ENCODE measurements around the gene RSPO4.
A peak's percentile ranks its signal among the peaks of the same experiment; 100 is the strongest.

DNA sequence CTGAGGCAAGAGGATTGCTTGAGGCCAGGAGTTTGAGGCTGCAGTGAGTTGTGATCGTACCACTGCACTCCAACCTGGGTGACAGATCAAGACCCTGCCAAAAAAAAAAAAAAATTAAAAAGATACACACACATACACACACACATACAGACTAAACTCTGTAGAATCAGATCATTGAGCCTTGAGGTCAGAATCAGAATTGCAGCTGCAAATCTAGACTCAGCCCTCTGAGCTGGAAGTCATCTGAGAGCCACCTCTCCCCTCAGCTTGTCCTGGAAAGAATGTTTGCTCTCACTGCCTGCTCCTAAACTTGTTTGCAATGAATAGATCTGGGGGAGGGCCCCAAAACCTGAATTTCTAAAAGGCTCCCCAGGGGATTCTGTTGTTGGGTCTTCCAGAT lies 44.6 kb downstream of the RSPO4 start:
- TF ChIP-seq, protein P1, sequence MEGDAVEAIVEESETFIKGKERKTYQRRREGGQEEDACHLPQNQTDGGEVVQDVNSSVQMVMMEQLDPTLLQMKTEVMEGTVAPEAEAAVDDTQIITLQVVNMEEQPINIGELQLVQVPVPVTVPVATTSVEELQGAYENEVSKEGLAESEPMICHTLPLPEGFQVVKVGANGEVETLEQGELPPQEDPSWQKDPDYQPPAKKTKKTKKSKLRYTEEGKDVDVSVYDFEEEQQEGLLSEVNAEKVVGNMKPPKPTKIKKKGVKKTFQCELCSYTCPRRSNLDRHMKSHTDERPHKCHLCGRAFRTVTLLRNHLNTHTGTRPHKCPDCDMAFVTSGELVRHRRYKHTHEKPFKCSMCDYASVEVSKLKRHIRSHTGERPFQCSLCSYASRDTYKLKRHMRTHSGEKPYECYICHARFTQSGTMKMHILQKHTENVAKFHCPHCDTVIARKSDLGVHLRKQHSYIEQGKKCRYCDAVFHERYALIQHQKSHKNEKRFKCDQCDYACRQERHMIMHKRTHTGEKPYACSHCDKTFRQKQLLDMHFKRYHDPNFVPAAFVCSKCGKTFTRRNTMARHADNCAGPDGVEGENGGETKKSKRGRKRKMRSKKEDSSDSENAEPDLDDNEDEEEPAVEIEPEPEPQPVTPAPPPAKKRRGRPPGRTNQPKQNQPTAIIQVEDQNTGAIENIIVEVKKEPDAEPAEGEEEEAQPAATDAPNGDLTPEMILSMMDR (conservative IDR thresholded peaks at IDR 0.05 in 1 of 2, IDR thresholded peaks at IDR 0.05 in 1 of 2; ENCODE audit: extremely low read depth in 1 of 2, insufficient read depth in 1 of 2, low read depth in 1 of 2, low read length in 2 of 2): peak in 1 of 2 donors; percentile 16
- no peak for TF ChIP-seq EZH2 (IDR thresholded peaks at IDR 0.05; ENCODE audit: borderline replicate concordance, low read length)

Measured in mammary epithelial cell (primary cell).